K562 (cell line): ENCODE results near the gene PRRG4. TPM values are rescaled to one million over a fixed set of nuclear protein-coding genes. Genes with fewer than 3 reads are reported as not detected.

Experiments used
- ATF6 ChIP-seq: sonication (generic); formaldehyde crosslinking; IDR thresholded peaks from 2 replicates; pipeline ENCODE4 v1.4.0; 2020; ENCODE audit warnings: mild to moderate bottlenecking, missing genetic modification reagents
- CEBPZ ChIP-seq: fragments of 150-350 bp; IDR thresholded peaks from 2 replicates; pipeline ENCODE4 v1.6.1; 2014; ENCODE audit warnings: low read depth, mild to moderate bottlenecking, low read length, borderline replicate concordance
- MAFK ChIP-seq: IDR thresholded peaks from 2 replicates; pipeline ENCODE4 v1.6.1; 2011; ENCODE audit warnings: low read length, improper control_type of control experiment
- ZNF639 ChIP-seq, 2 experiments: fragments of 200-800 bp in 1 of 2; sonication (Bioruptor generic) in 1 of 2; sonication (generic) in 1 of 2; formaldehyde crosslinking in 1 of 2; IDR thresholded peaks in 1 of 2; conservative IDR thresholded peaks in 1 of 2; 2 replicates each; pipeline versions ENCODE4 v1.5.0 to v1.6.1; 2016 to 2020; ENCODE audit warnings: missing compliant biosample characterization in 1 of 2, missing genetic modification characterization in 1 of 2, missing genetic modification reagents in 1 of 2
- polyA plus RNA-seq, 8 experiments: library from polyadenylated mRNA; depleted of rRNA in 4 of 8; stranded (reverse) in 5 of 8; unstranded in 3 of 8; fragments of >200 nt; fragmentation: Nextera tagmentation in 2 of 8; fragmentation: Illumina TruSeq in 1 of 8; extraction: Ambion mirVana in 2 of 8; extraction: Trizol in 1 of 8; gene quantifications; 2 replicates each; pipeline versions ENCODE4 v1.2.1 to v1.2.3, GENCODE V29; 2011 to 2014; ENCODE audit warnings: inconsistent platforms in 1 of 8, missing spikeins in 1 of 8
- total RNA-seq, 7 experiments: library from RNA; depleted of rRNA in 6 of 7; stranded (reverse); fragments of >200 nt in 6 of 7; fragmentation: Illumina TruSeq in 2 of 7; extraction: Trizol in 2 of 7; gene quantifications; 2 replicates each; pipeline versions ENCODE4 v1.2.1 to v1.2.3, GENCODE V29; 2011 to 2021; ENCODE audit warnings: low replicate concordance in 1 of 7

The PRRG4 gene
- total and polyA plus RNA-seq, 9 of the 15 experiments (the other 6 are each of a cell fraction or from before 2014, with no cell fraction given): not detected

GRCh38 chr11:32891657-32892354, 62.1 kb downstream of the PRRG4 start (continued):
- TF ChIP-seq CEBPZ (no peak), MAFK (peak; percentile 75), ATF6 (no peak), ZNF639 (CRISPR knock-in tag; conservative IDR thresholded peaks at IDR 0.05 in 1 of 2, IDR thresholded peaks at IDR 0.05 in 1 of 2) (no peak)
